Esophagus muscularis mucosa (tissue), 4 donors: Measurements from ENCODE around the gene DOCK2. TPM values are rescaled to one million over a fixed set of nuclear protein-coding genes. Genes with fewer than 3 reads are reported as not detected.

Experiments used
- DNase-seq: peaks from one replicate; pipeline ENCODE4 v3.0.0-alpha.2; 2017; ENCODE audit errors: extremely low spot score
- H3K27ac ChIP-seq, 4 donors: fragments of 200-600 bp; sonication (generic); replicated peaks in 1 of 4; 1 replicate in 3 of 4; 2 replicates in 1 of 4; pipeline ENCODE4 v1.5.1; 2016 to 2019; ENCODE audit warnings: mild to moderate bottlenecking in 1 of 4
- H3K27me3 ChIP-seq, 4 donors: fragments of 200-600 bp; sonication (generic); one replicate each; pipeline versions ENCODE4 v1.5.1 to v1.6.0; 2016 to 2019
- H3K36me3 ChIP-seq, 4 donors: fragments of 200-600 bp; sonication (generic); one replicate each; pipeline ENCODE4 v1.5.1; 2016 to 2019
- H3K4me1 ChIP-seq, 4 donors: fragments of 200-600 bp; sonication (generic); one replicate each; pipeline ENCODE4 v1.5.1; 2016 to 2019
- H3K4me3 ChIP-seq, 4 donors: fragments of 200-600 bp; sonication (generic); 1 replicate in 2 of 4; 2 replicates in 2 of 4; pipeline ENCODE4 v1.5.1; 2016 to 2019; ENCODE audit warnings: mild to moderate bottlenecking in 4 of 4, moderate library complexity in 1 of 4
- H3K9me3 ChIP-seq, 4 donors: fragments of 200-600 bp; sonication (generic); 1 replicate in 3 of 4; 2 replicates in 1 of 4; pipeline ENCODE4 v1.5.1; 2016 to 2019
- EP300 ChIP-seq: sonication (generic); formaldehyde crosslinking; IDR thresholded peaks from one replicate; pipeline ENCODE4 v1.6.1; 2017; ENCODE audit warnings: antibody characterized with exemption
- POLR2A ChIP-seq: fragments of 450-650 bp; IDR thresholded peaks from one replicate; pipeline ENCODE4 v1.6.1; 2017; ENCODE audit warnings: antibody characterized with exemption, moderate library complexity, mild to moderate bottlenecking, low read depth
- POLR2AphosphoS5 ChIP-seq, 2 donors: sonication (generic); formaldehyde crosslinking; IDR thresholded peaks; one replicate each; pipeline ENCODE4 v1.6.1; 2017; ENCODE audit warnings: antibody characterized with exemption in 2 of 2
- WGBS: methylation state at CpG from one replicate; pipeline ENCODE4 v1.1.5; 2018; 5-methylcytosine and 5-hydroxymethylcytosine counted together
- intact Hi-C: fragments of 100-400 bp; cut with DNase I; formaldehyde crosslinking; loops from one replicate; pipeline ENCODE4 v1.15.1; 2023
- total RNA-seq, 4 donors: library from RNA; depleted of rRNA; stranded (reverse); fragments of >200 nt; gene quantifications; one replicate each; pipeline versions ENCODE4 v1.1.0 to v1.2.1, GENCODE V29; 2016
- TF ChIP-seq, protein P1 (sequence below), 3 experiments: fragments of 200-600 bp in 2 of 3; fragments of 450-650 bp in 1 of 3; sonication (generic) in 2 of 3; IDR thresholded peaks; one replicate each; pipeline ENCODE4 v1.5.1; 2017 to 2019; ENCODE audit warnings: antibody characterized with exemption in 3 of 3, mild to moderate bottlenecking in 2 of 3, moderate library complexity in 1 of 3

DOCK2 gene
- total RNA-seq, 4 donors from 2014 or later: 9.2 to 18.3 (median 13.7) TPM

DNA sequence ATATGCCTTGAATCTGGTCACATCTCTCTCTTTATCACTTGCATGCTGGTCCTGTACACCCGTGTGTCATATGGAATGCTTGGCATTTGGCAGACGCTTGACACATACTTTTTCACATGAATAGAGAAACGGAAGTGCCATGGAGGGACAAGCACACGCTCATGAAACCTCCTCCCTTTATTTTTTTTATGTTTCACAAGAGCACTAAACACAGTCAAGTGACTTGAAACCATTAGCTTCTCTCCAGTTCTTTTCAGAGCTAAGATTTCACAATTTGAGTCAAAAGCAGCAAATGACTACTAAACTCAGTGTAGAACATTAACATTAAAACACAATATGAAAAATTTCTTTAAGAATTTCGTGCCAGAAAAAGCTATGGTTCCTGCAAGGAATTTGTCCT, 151.1 kb downstream of the DOCK2 start:
- no peaks in the 10 kb centered on the region for H3K4me1 ChIP-seq
- no peaks in the 10 kb centered on the region for H3K36me3 ChIP-seq
- no peaks in the 10 kb centered on the region for H3K9me3 ChIP-seq
- TF ChIP-seq, protein P1, sequence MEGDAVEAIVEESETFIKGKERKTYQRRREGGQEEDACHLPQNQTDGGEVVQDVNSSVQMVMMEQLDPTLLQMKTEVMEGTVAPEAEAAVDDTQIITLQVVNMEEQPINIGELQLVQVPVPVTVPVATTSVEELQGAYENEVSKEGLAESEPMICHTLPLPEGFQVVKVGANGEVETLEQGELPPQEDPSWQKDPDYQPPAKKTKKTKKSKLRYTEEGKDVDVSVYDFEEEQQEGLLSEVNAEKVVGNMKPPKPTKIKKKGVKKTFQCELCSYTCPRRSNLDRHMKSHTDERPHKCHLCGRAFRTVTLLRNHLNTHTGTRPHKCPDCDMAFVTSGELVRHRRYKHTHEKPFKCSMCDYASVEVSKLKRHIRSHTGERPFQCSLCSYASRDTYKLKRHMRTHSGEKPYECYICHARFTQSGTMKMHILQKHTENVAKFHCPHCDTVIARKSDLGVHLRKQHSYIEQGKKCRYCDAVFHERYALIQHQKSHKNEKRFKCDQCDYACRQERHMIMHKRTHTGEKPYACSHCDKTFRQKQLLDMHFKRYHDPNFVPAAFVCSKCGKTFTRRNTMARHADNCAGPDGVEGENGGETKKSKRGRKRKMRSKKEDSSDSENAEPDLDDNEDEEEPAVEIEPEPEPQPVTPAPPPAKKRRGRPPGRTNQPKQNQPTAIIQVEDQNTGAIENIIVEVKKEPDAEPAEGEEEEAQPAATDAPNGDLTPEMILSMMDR (IDR thresholded peaks at IDR 0.05): no peak
- TF ChIP-seq EP300 (no peak), POLR2A (no peak), POLR2AphosphoS5 (IDR thresholded peaks at IDR 0.05) (no peak)
- no peak for DNase-seq
- H3K27me3 ChIP-seq: no peaks in the 10 kb centered on the region
- 59% methylated on average over 5 of the region's 5 CpGs for WGBS
- intact Hi-C loops: no loop called here
- no peak overlapping the region for H3K4me3 ChIP-seq
- H3K27ac ChIP-seq: no peak overlapping the region

DNA sequence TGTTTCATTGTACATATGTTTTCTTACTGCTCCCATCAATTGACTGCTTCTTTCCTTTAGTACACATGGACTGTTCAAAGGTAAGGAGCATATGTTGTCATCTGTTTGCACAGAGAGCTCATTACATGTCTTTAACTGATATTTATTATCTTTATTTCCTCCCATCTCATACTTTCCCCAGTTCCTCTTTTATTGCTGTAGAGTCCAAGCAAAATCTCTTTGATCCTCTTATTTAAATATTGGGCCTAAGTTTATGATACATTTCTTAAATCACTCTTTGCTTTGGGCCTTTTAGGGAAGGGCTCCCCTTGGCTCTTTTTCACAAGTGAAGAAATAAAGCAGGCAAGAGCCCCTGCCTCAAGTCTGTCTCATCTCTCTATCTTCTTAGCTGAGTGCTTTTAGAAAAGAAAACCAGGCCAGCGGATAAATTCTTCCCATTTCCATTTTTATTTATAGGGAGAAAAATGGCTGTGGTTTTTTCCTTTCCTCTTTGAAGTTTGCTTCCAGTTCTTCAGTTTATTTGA, 152.4 kb downstream of the DOCK2 start:
- H3K27me3 ChIP-seq: no peaks in the 10 kb centered on the region
- 91% methylated on average over 1 of the region's 1 CpG for WGBS
- no peak for DNase-seq
- H3K9me3 ChIP-seq: no peaks in the 10 kb centered on the region
- H3K4me3 ChIP-seq: no peak overlapping the region
- H3K36me3 ChIP-seq: no peaks in the 10 kb centered on the region
- H3K4me1 ChIP-seq: no peaks in the 10 kb centered on the region
- H3K27ac ChIP-seq: no peak overlapping the region
- intact Hi-C loops: no loop called here
- TF ChIP-seq, protein P1 (IDR thresholded peaks at IDR 0.05): no peak
- TF ChIP-seq POLR2AphosphoS5 (IDR thresholded peaks at IDR 0.05): no peak
- TF ChIP-seq POLR2A: no peak
- no peak for TF ChIP-seq EP300

DNA sequence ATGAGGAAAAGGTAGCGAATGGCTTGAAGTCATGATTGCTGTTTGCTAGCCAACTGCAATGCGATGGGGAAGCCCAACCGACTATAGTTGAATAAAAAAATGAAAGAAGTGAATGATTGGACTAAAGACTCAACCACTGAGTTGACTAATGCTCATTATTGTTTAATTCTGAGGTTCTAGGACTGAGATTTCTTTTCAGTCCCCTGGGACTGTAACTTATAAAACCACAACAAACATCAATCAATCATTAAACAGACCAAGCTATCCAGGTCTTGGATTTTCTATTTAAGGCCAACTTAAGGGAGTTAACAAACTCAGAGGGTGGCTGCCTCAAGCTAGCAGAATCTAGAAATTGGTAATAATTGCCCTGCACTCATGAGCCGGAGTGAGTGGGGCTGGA, 154.2 kb downstream of the DOCK2 start:
- TF ChIP-seq POLR2AphosphoS5 (IDR thresholded peaks at IDR 0.05) (no peak), POLR2A (no peak), EP300 (no peak)
- TF ChIP-seq, protein P1 (IDR thresholded peaks at IDR 0.05): no peak
- H3K9me3 ChIP-seq: no peaks in the 10 kb centered on the region
- 93% methylated on average over 4 of the region's 4 CpGs for WGBS
- H3K4me3 ChIP-seq: no peak overlapping the region
- no peaks in the 10 kb centered on the region for H3K36me3 ChIP-seq
- intact Hi-C loops: no loop called here
- no peaks in the 10 kb centered on the region for H3K4me1 ChIP-seq
- H3K27ac ChIP-seq: no peak overlapping the region
- no peak for DNase-seq
- H3K27me3 ChIP-seq: no peaks in the 10 kb centered on the region

DNA sequence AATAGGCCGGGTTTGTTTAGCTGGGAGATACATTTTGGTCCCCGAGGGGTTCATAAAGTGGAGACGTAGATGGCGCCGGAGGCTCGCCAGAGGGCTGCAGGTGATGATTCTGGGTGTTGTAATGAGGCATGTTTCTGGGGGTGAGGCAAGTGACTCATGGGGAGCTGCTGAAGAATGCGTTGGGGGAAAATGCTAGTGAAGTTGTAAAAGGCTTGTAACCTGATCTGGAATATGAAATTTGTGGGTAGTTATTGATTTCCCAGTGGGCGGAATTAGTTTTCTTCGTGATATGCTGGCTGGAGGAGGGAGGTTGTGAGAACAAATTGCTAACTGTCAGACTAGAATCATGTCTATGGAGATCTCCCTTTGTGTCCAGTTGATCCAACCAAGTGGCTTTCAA, 158.3 kb downstream of the DOCK2 start:
- intact Hi-C loops: no loop called here
- no peak for DNase-seq
- TF ChIP-seq, protein P1 (IDR thresholded peaks at IDR 0.05): no peak
- TF ChIP-seq POLR2AphosphoS5 (IDR thresholded peaks at IDR 0.05): no peak
- no peak for TF ChIP-seq POLR2A
- no peak for TF ChIP-seq EP300
- no peaks in the 10 kb centered on the region for H3K36me3 ChIP-seq
- H3K27me3 ChIP-seq: no peaks in the 10 kb centered on the region
- no peak overlapping the region for H3K4me3 ChIP-seq
- no peaks in the 10 kb centered on the region for H3K4me1 ChIP-seq
- H3K27ac ChIP-seq: no peak overlapping the region
- H3K9me3 ChIP-seq: no peaks in the 10 kb centered on the region
- WGBS: 92% methylated on average over 9 of the region's 9 CpGs

DNA sequence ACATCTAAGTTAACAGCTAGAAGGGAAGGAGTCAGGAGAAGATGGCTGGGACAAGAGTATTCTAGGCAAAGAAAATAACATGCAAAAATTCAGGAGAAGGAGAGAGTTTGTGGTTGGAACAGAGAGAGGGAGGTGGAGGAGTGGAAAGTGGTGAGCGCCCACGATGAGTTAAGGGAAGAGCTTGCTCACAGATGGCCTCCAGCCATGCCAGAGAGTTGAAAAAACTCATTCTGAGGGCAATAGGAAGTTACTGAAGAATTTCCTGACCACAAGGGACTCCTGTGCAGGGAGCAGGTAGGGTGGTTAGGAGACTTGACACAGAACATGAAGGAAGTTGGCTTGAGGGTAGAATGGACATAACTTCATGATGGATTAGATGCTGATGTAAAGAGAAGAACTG, 159.7 kb downstream of the DOCK2 start:
- Histone ChIP-seq H3K9me3 (no peaks in the 10 kb centered on the region), H3K36me3 (no peaks in the 10 kb centered on the region), H3K27me3 (no peaks in the 10 kb centered on the region), H3K27ac (no peak overlapping the region), H3K4me1 (no peaks in the 10 kb centered on the region), H3K4me3 (no peak overlapping the region)
- DNase-seq: no peak
- whole genome bisulfite sequencing: 87% methylated on average over 2 of the region's 2 CpGs
- TF ChIP-seq POLR2AphosphoS5 (IDR thresholded peaks at IDR 0.05) (no peak), POLR2A (no peak)
- intact Hi-C loops: no loop called here
